ENCODE data around the gene SCML2.
"Not testable (repeated sequence)": the region's sequence is repeated elsewhere in the genome, so short reads cannot be mapped to it uniquely, and the experiment has no call there.

Gene SCML2

DNA sequence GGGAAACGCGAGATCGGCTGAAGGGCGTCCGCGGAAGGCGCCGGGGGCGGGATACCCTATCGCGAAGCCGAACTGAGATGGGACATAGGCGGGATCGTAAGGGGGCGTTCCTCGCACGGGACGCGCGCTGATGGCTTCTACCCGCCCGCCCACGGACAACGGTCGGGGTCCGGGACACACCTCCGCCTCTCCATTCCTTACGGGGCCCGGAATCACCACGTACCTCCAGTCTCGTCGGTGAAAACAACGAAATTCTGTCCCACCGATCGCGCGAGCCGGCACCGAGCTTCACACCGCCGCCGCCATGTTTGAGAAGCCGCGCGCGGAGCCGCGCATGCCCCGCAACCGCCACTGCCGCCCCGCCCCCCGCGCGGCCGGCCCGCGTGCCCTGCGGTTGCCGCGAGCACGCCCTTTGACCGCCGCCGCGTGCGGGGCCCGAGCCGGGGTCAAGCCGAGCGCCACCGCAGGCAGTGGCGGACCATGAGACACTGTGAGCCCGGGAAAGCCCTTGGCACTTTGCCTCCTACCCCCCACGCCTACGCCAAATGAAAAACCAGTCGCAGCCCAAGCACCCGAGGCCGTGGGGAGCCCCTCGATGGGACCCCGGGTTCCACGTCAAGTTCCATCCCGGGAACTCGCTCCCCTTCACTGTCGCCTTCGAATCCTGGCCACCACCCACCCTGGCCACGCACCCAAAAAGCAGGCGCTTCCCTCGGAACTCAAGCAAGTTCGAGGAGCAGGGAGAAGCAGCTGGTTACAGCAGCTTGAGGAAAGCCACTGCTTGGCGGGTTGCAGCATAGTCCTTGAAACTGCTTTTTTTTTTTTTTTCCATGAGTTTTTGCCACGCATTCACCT, at the start of gene SCML2:
SCML2 (minus strand) TSS at position 320 of the 855 bp plus-strand sequence. CDS start 20,617 bp downstream, outside the sequence.
- DNase-seq: peak in 1 of 4 experiments; percentile 15

GRCh38 chrX:18401848-18402213, 47.3 kb upstream of the SCML2 start:
- no peak for DNase-seq

DNA sequence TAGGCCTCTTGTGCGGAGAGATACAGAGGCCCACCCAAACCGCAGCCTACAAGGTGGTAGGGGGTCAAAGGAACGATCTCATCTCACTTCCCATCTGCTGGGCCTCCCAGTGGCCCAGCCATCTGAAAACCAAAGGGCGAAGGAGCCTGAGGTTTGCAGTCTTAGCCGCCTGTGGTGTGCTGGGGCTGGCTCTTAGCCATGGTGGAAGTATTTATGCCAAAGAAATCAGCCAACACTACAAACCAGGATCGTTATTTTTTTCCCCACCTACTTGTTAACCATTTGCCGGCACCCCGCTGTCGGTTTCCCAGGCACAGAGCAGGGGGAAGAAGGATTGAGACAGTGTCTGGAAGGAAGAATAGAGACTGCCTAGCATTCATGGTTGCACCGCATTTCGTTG, 40.0 kb upstream of the SCML2 start:
- no peak for DNase-seq

DNA sequence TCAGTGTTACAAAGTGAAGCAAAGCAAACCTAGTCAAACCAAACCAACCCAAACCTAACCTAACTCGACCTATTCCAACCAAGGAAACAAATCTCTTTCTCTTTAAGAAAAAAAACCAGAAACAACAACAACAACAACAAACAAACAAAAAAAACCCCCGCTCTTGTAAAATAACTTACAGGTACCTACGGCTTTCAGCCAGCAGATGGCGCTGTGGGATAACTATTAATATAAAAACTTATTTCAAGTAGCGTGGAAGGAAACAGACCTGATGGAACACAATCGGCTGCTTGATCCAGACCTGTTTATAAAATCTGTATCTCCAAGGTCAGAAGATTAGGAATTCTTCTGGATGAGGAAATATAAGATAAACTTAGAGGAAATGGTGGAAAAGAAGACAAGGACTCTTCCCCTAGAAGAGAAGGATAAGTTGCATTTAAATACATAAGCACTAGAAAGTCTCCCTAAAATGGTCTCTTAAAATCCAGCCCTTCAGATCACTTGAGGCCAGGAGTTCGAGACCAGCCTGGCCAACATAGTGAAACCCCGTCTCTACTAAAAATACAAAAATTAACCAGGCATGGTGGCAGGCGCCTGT, 36.6 kb upstream of the SCML2 start:
- peak; percentile 22 to 58 (median 36) for DNase-seq

GRCh38 chrX:18389966-18390365, 35.5 kb upstream of the SCML2 start:
- no peak for DNase-seq

DNA sequence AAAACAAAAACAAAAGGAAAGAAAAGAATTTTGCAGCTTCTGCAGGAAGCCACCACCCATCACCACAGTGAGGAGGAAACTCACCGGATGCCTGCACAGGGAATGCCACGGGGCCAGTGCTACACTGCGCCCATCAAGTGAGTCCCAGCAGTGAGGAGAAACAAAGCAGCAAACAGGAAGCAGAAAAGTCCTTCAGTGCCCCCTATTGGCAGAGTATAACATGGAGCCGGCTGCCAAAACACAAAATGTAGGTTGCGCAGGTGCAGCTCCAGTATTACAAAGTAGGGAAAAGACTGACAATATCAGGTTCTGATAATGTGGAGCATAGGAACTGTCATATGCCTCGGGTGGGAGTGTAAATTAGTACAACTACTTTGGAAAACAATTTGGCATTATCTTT, 23.3 kb upstream of the SCML2 start:
- peak in 1 of 4 experiments; percentile 3 for DNase-seq

GRCh38 chrX:18375131-18375805, 20.8 kb upstream of the SCML2 start:
- DNase-seq: not testable (repeated sequence)

- not testable (repeated sequence) for DNase-seq
Observed at GRCh38 chrX:18369096-18369495, 14.6 kb upstream of the SCML2 start.

GRCh38 chrX:18368402-18368801, 13.9 kb upstream of the SCML2 start:
- no peak for DNase-seq

- DNase-seq: no peak
Observed at GRCh38 chrX:18360867-18361266, 6.4 kb upstream of the SCML2 start.

- peak in 2 of 4 experiments; percentile 0 to 15 for DNase-seq
Observed at GRCh38 chrX:18353931-18354368, 538 bp downstream of the SCML2 start.

DNA sequence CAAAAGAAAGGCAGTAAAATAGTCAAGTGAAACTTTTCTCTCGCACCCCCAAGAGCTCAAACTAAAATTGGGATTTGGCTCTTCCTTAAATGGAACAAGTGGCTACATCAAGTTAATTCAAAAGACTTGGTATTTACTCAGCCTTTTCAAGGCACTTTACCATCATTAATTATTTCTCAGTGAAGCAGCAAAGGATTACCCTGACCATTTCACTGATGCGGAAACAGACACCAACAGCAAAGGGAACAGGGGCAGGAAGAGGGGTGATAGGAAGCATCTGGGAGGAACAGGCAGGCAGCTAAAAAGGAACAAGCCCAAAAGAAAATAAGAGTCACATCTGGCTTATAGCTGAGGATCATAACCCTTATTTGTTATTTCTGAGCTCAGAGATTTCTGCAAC, 2.7 kb downstream of the SCML2 start:
- DNase-seq: no peak

GRCh38 chrX:18348047-18348446, 6.4 kb downstream of the SCML2 start:
- no peak for DNase-seq

- DNase-seq: no peak
Observed at GRCh38 chrX:18309401-18309800, 45.1 kb downstream of the SCML2 start.

DNA sequence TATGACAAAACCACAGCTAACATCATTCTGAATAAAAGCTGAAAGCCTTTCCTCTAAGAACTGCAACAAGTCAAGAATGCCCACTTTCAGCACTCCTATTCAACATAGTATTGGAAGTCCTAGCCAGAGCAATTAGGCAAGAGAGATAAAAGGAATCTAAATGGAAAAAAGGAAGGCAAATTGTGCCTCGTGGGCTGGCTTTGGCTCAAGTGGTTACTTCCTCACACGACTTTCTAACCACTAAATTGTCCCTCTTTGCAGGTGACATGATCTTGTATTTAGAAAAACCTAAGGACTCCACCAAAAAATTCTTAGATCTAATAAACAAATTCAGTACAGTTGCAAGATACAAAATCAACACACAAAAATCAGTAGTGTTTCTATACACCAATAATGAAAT, 57.2 kb downstream of the SCML2 start:
- DNase-seq: no peak

- no peak for DNase-seq
Observed at GRCh38 chrX:18294893-18295292, 59.6 kb downstream of the SCML2 start.

- DNase-seq: no peak
Observed at GRCh38 chrX:18291006-18291545, 63.4 kb downstream of the SCML2 start.

DNA sequence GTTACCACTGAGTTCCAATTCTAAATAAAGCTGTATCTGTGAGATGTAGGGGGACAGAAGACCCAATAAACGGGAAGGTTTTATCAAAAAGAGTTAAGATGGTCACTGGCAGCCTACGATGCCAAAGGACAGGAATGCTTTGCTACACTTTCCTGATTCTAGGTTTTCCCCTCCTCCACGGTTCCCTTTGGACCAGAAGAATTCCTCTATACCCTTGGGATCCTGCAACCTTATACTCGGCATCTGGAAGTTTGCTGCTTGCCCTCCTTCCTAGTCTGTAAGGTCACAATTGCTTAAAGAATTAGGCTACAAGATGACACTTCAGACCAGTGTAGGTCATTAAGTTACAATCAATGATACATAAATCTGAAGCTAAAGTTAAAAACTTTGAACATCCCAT, 64.3 kb downstream of the SCML2 start:
- DNase-seq: no peak

DNA sequence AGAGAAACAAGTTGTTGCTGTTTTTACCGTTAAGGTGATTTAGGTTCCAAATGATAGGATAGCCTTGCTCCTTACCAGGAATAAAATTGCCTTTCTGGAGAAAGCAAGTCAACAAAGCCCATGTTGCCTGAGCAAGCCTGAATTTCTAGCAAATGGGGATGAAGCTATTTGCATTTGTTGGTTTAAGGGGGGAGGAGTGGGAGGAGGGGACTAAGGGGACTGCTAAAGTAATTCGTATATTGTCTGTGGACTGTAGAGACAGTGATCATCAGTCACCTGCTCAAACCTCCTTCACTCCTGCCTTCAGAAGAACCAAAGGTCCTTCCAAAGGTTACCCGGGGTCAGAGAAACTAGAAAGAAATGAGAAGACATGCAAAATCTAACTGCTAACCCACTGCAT, 65.8 kb downstream of the SCML2 start:
- DNase-seq: no peak

DNA sequence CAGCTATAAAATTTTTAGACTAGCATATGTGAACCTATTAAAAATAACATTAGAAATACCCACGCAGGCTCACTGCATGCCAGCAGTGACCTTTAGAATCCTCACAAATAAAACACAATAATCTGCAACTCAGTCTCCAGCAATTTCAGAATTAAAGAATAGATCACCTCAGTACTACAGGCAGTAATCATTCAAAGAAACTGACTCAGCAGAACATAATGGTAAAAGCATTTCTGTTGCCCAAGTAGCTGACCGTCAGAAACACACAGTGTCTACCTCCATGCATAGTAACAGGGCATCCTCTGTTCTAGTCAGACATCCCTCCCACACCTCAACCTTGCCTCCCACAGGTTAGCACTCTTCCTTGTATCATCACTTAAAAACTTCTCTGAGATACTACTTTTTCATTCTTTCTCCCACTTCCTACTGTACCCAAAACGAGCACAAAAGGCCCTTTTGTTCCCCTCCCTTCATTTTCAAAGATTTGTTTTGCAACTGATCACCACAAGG, 68.1 kb downstream of the SCML2 start:
- no peak for DNase-seq

- no peak for DNase-seq
Observed at GRCh38 chrX:18278449-18278848, 76.0 kb downstream of the SCML2 start.

GRCh38 chrX:18272222-18272621, 82.3 kb downstream of the SCML2 start:
- no peak for DNase-seq

- DNase-seq: no peak
Observed at GRCh38 chrX:18271725-18272124, 82.8 kb downstream of the SCML2 start.

Measured in activated naive CD4-positive, alpha-beta T cell (primary cell).